ENCODE results near the gene TASP1.
"Not testable (repeated sequence)": the region's sequence is repeated elsewhere in the genome, so short reads cannot be mapped to it uniquely, and the experiment has no call there.

TASP1 gene

GRCh38 chr20:13659288-13659687 is 20.6 kb upstream of the TASP1 start:
- no peak for DNase-seq (ENCODE audit: extremely low spot score)
- CTCF ChIA-PET: interaction anchor here (0.6 kb wide), 1 partner anchor 397 kb away, joined by 3 read pairs; no protein-coding TSS in a partner anchor
- POLR2A ChIA-PET: no interaction called here
- TF ChIP-seq FOXK2 (IDR thresholded peaks at IDR 0.05): no peak

DNA sequence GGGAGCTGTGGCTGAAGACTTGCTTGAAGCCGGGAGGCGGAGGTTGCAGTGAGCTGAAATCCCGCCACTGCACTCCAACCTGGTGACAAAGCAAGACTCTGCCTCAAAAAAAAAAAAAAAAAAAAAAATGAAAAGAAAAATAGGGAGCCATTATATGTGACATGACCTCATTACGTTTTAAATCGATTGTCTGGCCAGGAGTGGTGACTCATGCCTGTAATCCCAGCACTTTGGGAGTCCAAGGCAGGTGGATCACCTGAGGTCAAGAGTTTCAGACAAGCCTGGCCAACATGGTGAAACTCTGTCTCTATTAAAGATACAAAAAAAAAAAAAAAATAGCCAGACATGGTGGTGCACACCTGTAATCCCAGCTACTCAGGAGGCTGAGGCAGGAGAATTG is 19.3 kb upstream of the TASP1 start:
- DNase-seq (ENCODE audit: extremely low spot score); CTCF ChIA-PET; POLR2A ChIA-PET: not testable (repeated sequence)

GRCh38 chr20:13656721-13657368 is 18.1 kb upstream of the TASP1 start:
- CTCF ChIA-PET: no interaction called here
- TF ChIP-seq TARDBP (IDR thresholded peaks at IDR 0.05) (no peak), FOXA1 (IDR thresholded peaks at IDR 0.05) (no peak), SP1 (IDR thresholded peaks at IDR 0.05) (no peak), ZNF384 (IDR thresholded peaks at IDR 0.05) (no peak), NFRKB (IDR thresholded peaks at IDR 0.05) (no peak), CTBP1 (IDR thresholded peaks at IDR 0.05; ENCODE audit: borderline replicate concordance) (no peak), ELF4 (IDR thresholded peaks at IDR 0.05) (no peak), FOXK2 (IDR thresholded peaks at IDR 0.05) (no peak), PKNOX1 (IDR thresholded peaks at IDR 0.05) (no peak), L3MBTL2 (conservative IDR thresholded peaks at IDR 0.05) (no peak), BHLHE40 (IDR thresholded peaks at IDR 0.05; ENCODE audit: borderline replicate concordance) (no peak), LEF1 (IDR thresholded peaks at IDR 0.05; ENCODE audit: borderline replicate concordance) (no peak), ARNT (IDR thresholded peaks at IDR 0.05) (no peak), HDGF (IDR thresholded peaks at IDR 0.05; ENCODE audit: borderline replicate concordance) (no peak), SUZ12 (IDR thresholded peaks at IDR 0.05) (no peak), FOXM1 (IDR thresholded peaks at IDR 0.05; ENCODE audit: borderline replicate concordance) (no peak)
- DNase-seq (ENCODE audit: extremely low spot score): no peak
- POLR2A ChIA-PET: no interaction called here

DNA sequence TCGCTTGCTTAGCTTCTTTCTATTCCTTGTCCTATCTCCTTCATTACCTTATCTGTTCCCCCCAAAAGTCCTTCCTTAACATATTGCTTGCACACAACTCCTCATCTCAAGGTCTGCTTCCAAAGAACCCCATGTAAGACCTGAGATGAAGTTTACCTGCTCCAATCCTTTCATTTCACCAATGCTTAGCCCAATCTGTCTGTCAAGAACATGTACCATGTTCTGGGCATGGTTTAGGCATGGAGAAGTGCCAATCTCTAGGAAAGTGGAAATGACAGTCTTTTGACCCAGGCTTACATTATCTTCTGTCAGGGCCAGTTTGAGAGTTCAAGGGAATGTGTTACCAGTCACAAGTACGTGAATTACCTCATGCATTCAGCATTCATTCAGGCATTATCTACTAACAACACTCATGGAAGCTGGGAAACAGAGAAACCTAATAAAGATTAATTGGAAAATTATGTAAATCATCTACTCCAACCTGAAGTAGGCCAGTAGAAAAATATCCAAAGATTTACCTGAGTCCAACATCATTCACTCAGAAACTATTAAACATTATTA is 15.8 kb upstream of the TASP1 start:
- TF ChIP-seq ARNT (IDR thresholded peaks at IDR 0.05) (no peak), SP1 (IDR thresholded peaks at IDR 0.05) (no peak), ZNF384 (IDR thresholded peaks at IDR 0.05) (no peak), PKNOX1 (IDR thresholded peaks at IDR 0.05) (no peak), TARDBP (IDR thresholded peaks at IDR 0.05) (no peak), LEF1 (IDR thresholded peaks at IDR 0.05; ENCODE audit: borderline replicate concordance) (no peak), FOXK2 (IDR thresholded peaks at IDR 0.05) (no peak), FOXM1 (IDR thresholded peaks at IDR 0.05; ENCODE audit: borderline replicate concordance) (no peak), L3MBTL2 (conservative IDR thresholded peaks at IDR 0.05) (no peak), FOXA1 (IDR thresholded peaks at IDR 0.05) (no peak), NFRKB (IDR thresholded peaks at IDR 0.05) (no peak), HDGF (IDR thresholded peaks at IDR 0.05; ENCODE audit: borderline replicate concordance) (no peak), SUZ12 (IDR thresholded peaks at IDR 0.05) (no peak), CTBP1 (IDR thresholded peaks at IDR 0.05; ENCODE audit: borderline replicate concordance) (no peak), ELF4 (IDR thresholded peaks at IDR 0.05) (no peak), BHLHE40 (IDR thresholded peaks at IDR 0.05; ENCODE audit: borderline replicate concordance) (no peak)
- CTCF ChIA-PET: no interaction called here
- POLR2A ChIA-PET: no interaction called here
- DNase-seq (ENCODE audit: extremely low spot score): no peak

DNA sequence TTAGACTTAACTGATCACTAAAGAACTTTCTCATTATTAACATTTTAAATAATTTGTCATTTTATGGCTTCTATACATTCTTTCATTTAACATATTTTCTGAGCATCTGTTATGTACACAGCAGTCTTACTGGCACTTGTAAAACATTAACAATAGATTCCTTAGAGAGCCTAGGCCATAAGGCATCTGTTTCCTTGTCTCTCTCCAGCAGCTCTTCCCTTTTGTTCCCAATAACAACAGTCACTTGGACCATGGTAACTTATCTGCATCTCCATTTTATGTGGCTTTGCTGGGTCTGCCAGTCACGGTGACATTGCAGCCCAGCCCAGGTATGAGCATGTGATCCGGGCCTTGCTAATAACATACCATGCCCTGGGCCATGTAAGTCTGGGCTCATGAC is 11.7 kb upstream of the TASP1 start:
- POLR2A ChIA-PET: no interaction called here
- DNase-seq (ENCODE audit: extremely low spot score): no peak
- TF ChIP-seq NFRKB (IDR thresholded peaks at IDR 0.05) (no peak), FOXK2 (IDR thresholded peaks at IDR 0.05) (no peak)
- CTCF ChIA-PET: no interaction called here

DNA sequence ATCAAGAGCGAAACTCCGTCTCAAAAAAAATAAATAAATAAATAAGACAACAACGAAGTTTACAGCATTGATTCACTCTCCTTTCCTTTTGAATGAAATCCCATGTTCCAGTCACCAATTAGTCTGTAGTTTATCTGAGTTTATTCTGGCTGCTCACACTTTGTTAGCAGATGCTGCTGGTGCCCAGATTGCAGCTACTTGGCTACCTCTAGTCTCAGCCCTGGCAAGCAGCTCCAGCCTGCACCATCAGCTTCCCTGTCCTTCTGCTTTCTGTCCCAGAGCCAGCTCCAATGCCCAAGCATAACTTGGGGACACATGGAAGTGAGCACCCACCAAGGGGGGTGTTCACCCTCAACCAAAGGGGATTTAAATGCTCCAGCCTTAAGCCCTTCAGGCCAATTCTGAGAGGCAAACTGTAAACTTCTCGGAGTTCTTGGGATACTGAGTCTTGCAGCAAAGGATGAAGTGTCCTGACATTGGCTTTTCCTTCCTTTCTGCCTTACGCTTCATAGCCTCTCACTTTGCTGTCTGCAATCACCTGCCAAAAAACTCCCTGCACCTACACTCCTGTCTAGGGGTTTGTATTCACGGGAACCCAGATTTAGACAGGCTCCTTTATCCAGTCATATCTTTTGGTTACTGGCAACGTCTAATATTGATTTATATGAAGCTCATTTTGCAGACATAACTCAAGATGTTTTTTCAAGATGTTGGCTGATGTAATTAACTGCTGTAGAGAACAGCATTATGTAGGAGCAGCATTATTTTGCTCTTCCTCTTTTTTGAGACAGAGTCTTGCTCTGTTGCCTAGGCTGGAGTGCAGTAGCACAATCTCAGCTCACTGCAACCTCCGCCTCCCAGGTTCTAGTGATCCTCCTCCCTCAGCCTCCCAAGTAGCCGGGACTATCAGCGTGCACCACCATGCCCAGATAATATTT is 9.8 kb upstream of the TASP1 start:
- no peak for DNase-seq (ENCODE audit: extremely low spot score)
- POLR2A ChIA-PET: interaction anchor here (1.1 to 1.7 kb wide), 2 partner anchors 10 to 136 kb away, joined by 4 to 8 read pairs; partner anchors contain the start of genes ESF1, NDUFAF5 and TASP1

GRCh38 chr20:13644010-13644409 is 5.3 kb upstream of the TASP1 start:
- no peak for DNase-seq (ENCODE audit: extremely low spot score)
- ChIA-PET CTCF (no interaction called here), POLR2A (no interaction called here)
- TF ChIP-seq BHLHE40 (IDR thresholded peaks at IDR 0.05; ENCODE audit: borderline replicate concordance) (no peak), L3MBTL2 (conservative IDR thresholded peaks at IDR 0.05) (no peak)

More for the DNA sequence above, 9.8 kb upstream of the TASP1 start:
- CTCF ChIA-PET: no interaction called here
- TF ChIP-seq CTBP1 (IDR thresholded peaks at IDR 0.05; ENCODE audit: borderline replicate concordance): no peak
- no peak for TF ChIP-seq ARNT (IDR thresholded peaks at IDR 0.05)

Data from HEK293T (cell line).